WI38 (cell line): ENCODE measurements around the gene SPINT2.

Experiments used
- H3K4me3 ChIP-seq: 2 replicates; pipeline ENCODE4 v1.5.1; 2011; ENCODE audit warnings: low read depth, mild to moderate bottlenecking, control low read depth, low read length
- CTCF ChIP-seq: IDR thresholded peaks from 2 replicates; pipeline ENCODE4 v1.5.1; 2012; ENCODE audit warnings: low read depth, mild to moderate bottlenecking, control low read depth, low read length

SPINT2 gene

GRCh38 chr19:38265213-38265861 is 964 bp downstream of the SPINT2 start:
- TF ChIP-seq CTCF, result no peak
- no peak overlapping the region for H3K4me3 ChIP-seq

- H3K4me3 ChIP-seq, result no peak overlapping the region
- TF ChIP-seq CTCF, result no peak
Observed at GRCh38 chr19:38265921-38266429, 1.6 kb downstream of the SPINT2 start.

- no peak for TF ChIP-seq CTCF
- no peak overlapping the region for H3K4me3 ChIP-seq
Observed at GRCh38 chr19:38266981-38267597, 2.7 kb downstream of the SPINT2 start.

GRCh38 chr19:38267761-38268483 is 3.5 kb downstream of the SPINT2 start:
- TF ChIP-seq CTCF, result no peak
- no peak overlapping the region for H3K4me3 ChIP-seq

- TF ChIP-seq CTCF, result no peak
Observed at GRCh38 chr19:38268539-38268938, 4.2 kb downstream of the SPINT2 start.

GRCh38 chr19:38270587-38271167 is 6.3 kb downstream of the SPINT2 start:
- no peak for TF ChIP-seq CTCF
- no peak overlapping the region for H3K4me3 ChIP-seq

More at GRCh38 chr19:38268539-38268938, 4.2 kb downstream of the SPINT2 start:
- H3K4me3 ChIP-seq, result no peak overlapping the region
